ENCODE data around the gene ELF5. TPM values are rescaled to one million over a fixed set of nuclear protein-coding genes. Genes with fewer than 3 reads are reported as not detected.
A peak's percentile ranks its signal among the peaks of the same experiment; 100 is the strongest.

ELF5 gene
- total RNA-seq, 1 experiment from 2014 or later = 0.61 TPM

GRCh38 chr11:34454308-34455032 is 59.1 kb downstream of the ELF5 start:
- ChIA-PET POLR2A (ENCODE audit: unreplicated experiment) (no interaction called here), CTCF (interaction anchor here (0.6 kb wide), 1 partner anchor 22 kb away, joined by 4 read pairs; no protein-coding TSS in a partner anchor)
- intact Hi-C loops (cut with micrococcal nuclease; ENCODE audit: unreplicated experiment) = no loop called here

GRCh38 chr11:34451053-34451452 is 62.5 kb downstream of the ELF5 start:
- Histone ChIP-seq H3K4me3 (no peak overlapping the region), H3K27ac (no peak overlapping the region), H3F3A (ENCODE audit: insufficient read depth, low read depth) (no peaks in the 10 kb centered on the region), H3K9me2 (ENCODE audit: insufficient read depth) (no peaks in the 10 kb centered on the region; the same call in 1 of the 2 replicates), H3K79me2 (ENCODE audit: low read depth) (peaks cover 13% of the 10 kb centered on the region; the same call in 1 of the 2 replicates), H3K36me3 (ENCODE audit: low read depth) (peaks cover 59% of the 10 kb centered on the region), H3K4me1 (replicated peaks; ENCODE audit: insufficient read depth) (no peaks in the 10 kb centered on the region), H4K20me1 (ENCODE audit: insufficient read depth) (no peaks in the 10 kb centered on the region), H3K27me3 (ENCODE audit: insufficient read depth, low read depth) (no peaks in the 10 kb centered on the region), H3K9me3 (ENCODE audit: insufficient read depth, low read depth) (no peaks in the 10 kb centered on the region), H2AFZ (no peak overlapping the region), H3K4me2 (no peak overlapping the region)
- BruUV-seq (replicated peaks) = no TSS peak
- no peak for DNase-seq
- POLR2A ChIA-PET (ENCODE audit: unreplicated experiment) = interaction anchor here (0.6 kb wide), 1 partner anchor 321 kb away, joined by 11 read pairs; no protein-coding TSS in a partner anchor
- TF ChIP-seq EZH2 (IDR thresholded peaks at IDR 0.05; ENCODE audit: low read depth) (no peak), CTCF (conservative IDR thresholded peaks at IDR 0.05) (no peak)
- CTCF ChIA-PET = no interaction called here
- intact Hi-C loops (cut with micrococcal nuclease; ENCODE audit: unreplicated experiment) = no loop called here

More at GRCh38 chr11:34454308-34455032, 59.1 kb downstream of the ELF5 start:
- H3K4me2 ChIP-seq = no peak overlapping the region
- TF ChIP-seq CTCF (conservative IDR thresholded peaks at IDR 0.05) = no peak
- no peak for TF ChIP-seq EZH2 (IDR thresholded peaks at IDR 0.05; ENCODE audit: low read depth)
- no peaks in the 10 kb centered on the region; the same call in 1 of the 2 replicates for H3K9me2 ChIP-seq (ENCODE audit: insufficient read depth)
- H3K27ac ChIP-seq = no peak overlapping the region
- H3K36me3 ChIP-seq (ENCODE audit: low read depth) = peaks cover 68% of the 10 kb centered on the region
- no peak overlapping the region for H2AFZ ChIP-seq
- no peaks in the 10 kb centered on the region for H4K20me1 ChIP-seq (ENCODE audit: insufficient read depth)
- H3K4me1 ChIP-seq (replicated peaks; ENCODE audit: insufficient read depth) = no peaks in the 10 kb centered on the region
- H3F3A ChIP-seq (ENCODE audit: insufficient read depth, low read depth) = no peaks in the 10 kb centered on the region
- no peaks in the 10 kb centered on the region for H3K27me3 ChIP-seq (ENCODE audit: insufficient read depth, low read depth)
- no peak for DNase-seq
- H3K79me2 ChIP-seq (ENCODE audit: low read depth) = no peaks in the 10 kb centered on the region
- H3K4me3 ChIP-seq = no peak overlapping the region
- BruUV-seq (replicated peaks) = no TSS peak
- no peaks in the 10 kb centered on the region for H3K9me3 ChIP-seq (ENCODE audit: insufficient read depth, low read depth)

GRCh38 chr11:34449013-34449412 is 64.6 kb downstream of the ELF5 start:
- Histone ChIP-seq H3K9me2 (ENCODE audit: insufficient read depth) (no peaks in the 10 kb centered on the region; the same call in 1 of the 2 replicates), H3K4me3 (no peak overlapping the region), H3K4me1 (replicated peaks; ENCODE audit: insufficient read depth) (no peaks in the 10 kb centered on the region), H3K27ac (no peak overlapping the region), H3K79me2 (ENCODE audit: low read depth) (peaks cover 31% of the 10 kb centered on the region), H3K9me3 (ENCODE audit: insufficient read depth, low read depth) (no peaks in the 10 kb centered on the region), H3K4me2 (no peak overlapping the region), H3F3A (ENCODE audit: insufficient read depth, low read depth) (no peaks in the 10 kb centered on the region), H4K20me1 (ENCODE audit: insufficient read depth) (no peaks in the 10 kb centered on the region), H3K27me3 (ENCODE audit: insufficient read depth, low read depth) (no peaks in the 10 kb centered on the region), H3K36me3 (ENCODE audit: low read depth) (peaks cover 44% of the 10 kb centered on the region), H2AFZ (no peak overlapping the region)
- ChIA-PET CTCF (interaction anchor here (0.5 kb wide), 1 partner anchor 405 kb away, joined by 3 read pairs; no protein-coding TSS in a partner anchor), POLR2A (ENCODE audit: unreplicated experiment) (no interaction called here)
- DNase-seq = peak in 1 of 2 experiments; percentile 4
- no TSS peak for BruUV-seq (replicated peaks)
- intact Hi-C loops (cut with micrococcal nuclease; ENCODE audit: unreplicated experiment) = no loop called here
- TF ChIP-seq CTCF (conservative IDR thresholded peaks at IDR 0.05) = no peak
- TF ChIP-seq EZH2 (IDR thresholded peaks at IDR 0.05; ENCODE audit: low read depth) = no peak

Measured in PC-9 (cell line).